ENCODE results near the gene SERF2. TPM values are rescaled to one million over a fixed set of nuclear protein-coding genes. Genes with fewer than 3 reads are reported as not detected.
A peak's percentile ranks its signal among the peaks of the same experiment; 100 is the strongest.

Gene SERF2
- total and polyA plus RNA-seq, 10 of the 15 experiments (the other 5 are each of a cell fraction or from before 2014, with no cell fraction given), result 464 to 4,159 (median 1,014) TPM

GRCh38 chr15:43791993-43792760 lies at the start of gene SERF2 (continued):
- TF ChIP-seq ZBTB11 (CRISPR knock-in tag; IDR thresholded peaks at IDR 0.05) (no peak), SMAD5 (IDR thresholded peaks at IDR 0.05; ENCODE audit: low read depth) (peak; percentile 65; the same call in 1 of the 2 replicates), RB1 (IDR thresholded peaks at IDR 0.05; ENCODE audit: borderline replicate concordance) (peak; percentile 36; the same call in 1 of the 2 replicates), SIN3A (IDR thresholded peaks at IDR 0.05; ENCODE audit: low read depth, low read length) (no peak; the same call in 1 of the 2 replicates), BACH1 (IDR thresholded peaks at IDR 0.05; ENCODE audit: borderline replicate concordance) (peak; percentile 56; the same call in 1 of the 2 replicates)
- TF ChIP-seq, protein P1, sequence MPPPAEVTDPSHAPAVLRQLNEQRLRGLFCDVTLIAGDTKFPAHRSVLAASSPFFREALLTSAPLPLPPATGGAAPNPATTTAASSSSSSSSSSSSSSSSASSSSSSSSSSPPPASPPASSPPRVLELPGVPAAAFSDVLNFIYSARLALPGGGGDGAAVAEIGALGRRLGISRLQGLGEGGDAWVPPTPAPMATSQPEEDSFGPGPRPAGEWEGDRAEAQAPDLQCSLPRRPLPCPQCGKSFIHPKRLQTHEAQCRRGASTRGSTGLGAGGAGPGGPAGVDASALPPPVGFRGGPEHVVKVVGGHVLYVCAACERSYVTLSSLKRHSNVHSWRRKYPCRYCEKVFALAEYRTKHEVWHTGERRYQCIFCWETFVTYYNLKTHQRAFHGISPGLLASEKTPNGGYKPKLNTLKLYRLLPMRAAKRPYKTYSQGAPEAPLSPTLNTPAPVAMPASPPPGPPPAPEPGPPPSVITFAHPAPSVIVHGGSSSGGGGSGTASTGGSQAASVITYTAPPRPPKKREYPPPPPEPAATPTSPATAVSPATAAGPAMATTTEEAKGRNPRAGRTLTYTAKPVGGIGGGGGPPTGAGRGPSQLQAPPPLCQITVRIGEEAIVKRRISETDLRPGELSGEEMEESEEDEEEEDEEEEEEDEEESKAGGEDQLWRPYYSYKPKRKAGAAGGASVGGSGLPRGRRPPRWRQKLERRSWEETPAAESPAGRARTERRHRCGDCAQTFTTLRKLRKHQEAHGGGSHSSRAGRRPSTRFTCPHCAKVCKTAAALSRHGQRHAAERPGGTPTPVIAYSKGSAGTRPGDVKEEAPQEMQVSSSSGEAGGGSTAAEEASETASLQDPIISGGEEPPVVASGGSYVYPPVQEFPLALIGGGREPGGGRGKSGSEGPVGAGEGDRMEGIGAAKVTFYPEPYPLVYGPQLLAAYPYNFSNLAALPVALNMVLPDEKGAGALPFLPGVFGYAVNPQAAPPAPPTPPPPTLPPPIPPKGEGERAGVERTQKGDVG (CRISPR knock-in tag; IDR thresholded peaks at IDR 0.05), result no peak
